ENCODE results near the gene CYP4B1. TPM values are rescaled to one million over a fixed set of nuclear protein-coding genes. Genes with fewer than 3 reads are reported as not detected.

The CYP4B1 gene
- total RNA-seq, 1 donor from 2014 or later: not detected

GRCh38 chr1:46802901-46803574, 4.2 kb downstream of the CYP4B1 start:
- DNase-seq (ENCODE audit: low spot score): no peak
- no peaks in the 10 kb centered on the region for H3K36me3 Mint-ChIP-seq (ENCODE audit: low read depth)
- intact Hi-C loops (cut with micrococcal nuclease): no loop called here
- no peak overlapping the region for H3K27ac Mint-ChIP-seq
- no peak overlapping the region for H3K4me3 Mint-ChIP-seq
- no peaks in the 10 kb centered on the region for H3K27me3 Mint-ChIP-seq (ENCODE audit: insufficient read depth)
- H3K4me1 Mint-ChIP-seq (ENCODE audit: low read depth): no peaks in the 10 kb centered on the region
- no peaks in the 10 kb centered on the region for H3K9me3 Mint-ChIP-seq

DNA sequence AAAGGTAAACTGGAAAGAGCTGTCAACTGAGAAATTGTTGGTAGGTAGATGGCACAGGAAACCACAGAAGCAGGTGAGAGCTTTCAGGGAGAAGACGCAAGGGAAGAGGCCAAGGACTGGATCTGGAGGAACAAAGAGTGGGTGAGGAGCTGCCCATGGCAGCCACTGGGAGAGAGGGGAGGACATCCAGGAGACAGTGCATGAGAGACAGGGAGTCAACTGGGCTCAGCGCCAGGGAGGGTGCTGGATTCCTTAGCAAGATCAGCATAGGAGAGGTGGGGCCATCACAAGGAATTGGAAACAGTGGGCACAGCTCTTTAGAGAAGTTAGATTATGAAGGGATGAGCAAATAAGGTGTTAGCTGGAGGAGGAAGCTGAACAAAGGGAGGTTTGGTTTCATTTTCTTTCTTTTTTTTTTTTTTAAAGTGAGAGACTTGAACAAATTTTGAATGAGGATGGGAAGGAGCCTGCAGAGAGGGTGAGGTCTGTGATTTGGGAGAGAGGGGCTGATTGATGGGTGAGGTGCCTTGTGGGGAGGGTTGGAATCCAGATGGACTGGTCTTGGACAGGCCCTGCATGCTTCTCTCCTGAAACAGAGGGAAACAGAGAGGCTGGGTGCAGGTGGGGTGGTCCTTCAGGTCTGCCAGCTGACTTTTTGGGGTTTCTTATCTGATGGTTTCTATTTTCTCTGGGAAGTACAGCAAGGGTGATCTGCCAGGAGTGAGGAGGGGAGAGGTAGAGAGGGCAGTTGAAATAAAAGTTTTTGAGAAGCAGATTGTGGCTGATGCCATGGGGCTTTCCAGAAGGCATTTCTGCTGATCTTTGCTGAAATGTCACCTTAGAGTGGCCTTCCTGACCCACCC, 5.4 kb downstream of the CYP4B1 start:
- no peak for DNase-seq (ENCODE audit: low spot score)
- intact Hi-C loops (cut with micrococcal nuclease): no loop called here
- no peaks in the 10 kb centered on the region for H3K4me1 Mint-ChIP-seq (ENCODE audit: low read depth)
- H3K36me3 Mint-ChIP-seq (ENCODE audit: low read depth): no peaks in the 10 kb centered on the region
- no peaks in the 10 kb centered on the region for H3K9me3 Mint-ChIP-seq
- H3K27me3 Mint-ChIP-seq (ENCODE audit: insufficient read depth): no peaks in the 10 kb centered on the region
- no peak overlapping the region for H3K27ac Mint-ChIP-seq
- no peak overlapping the region for H3K4me3 Mint-ChIP-seq

DNA sequence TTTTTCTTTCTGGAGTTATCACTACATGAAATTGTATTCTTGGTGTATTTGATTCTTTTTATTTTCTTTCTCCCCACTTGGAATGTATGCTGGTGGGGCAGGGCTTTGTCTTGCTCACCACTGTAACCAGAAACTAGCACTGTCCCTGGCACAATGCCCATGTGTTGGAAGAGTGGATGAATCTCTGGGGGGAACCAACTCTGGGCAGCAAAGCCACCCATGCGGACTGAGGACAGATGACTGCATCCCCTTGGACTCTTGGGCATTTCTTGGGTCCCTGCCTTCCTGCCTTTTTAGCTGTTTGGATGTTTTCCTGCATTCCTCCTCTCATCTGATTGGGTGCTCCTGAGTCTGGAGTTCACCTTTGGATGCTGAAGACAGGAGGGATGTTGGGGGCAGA, 6.1 kb downstream of the CYP4B1 start:
- Mint-ChIP-seq H3K36me3 (ENCODE audit: low read depth) (no peaks in the 10 kb centered on the region), H3K4me3 (no peak overlapping the region), H3K4me1 (ENCODE audit: low read depth) (no peaks in the 10 kb centered on the region), H3K9me3 (no peaks in the 10 kb centered on the region), H3K27ac (no peak overlapping the region), H3K27me3 (ENCODE audit: insufficient read depth) (no peaks in the 10 kb centered on the region)
- intact Hi-C loops (cut with micrococcal nuclease): no loop called here
- no peak for DNase-seq (ENCODE audit: low spot score)

DNA sequence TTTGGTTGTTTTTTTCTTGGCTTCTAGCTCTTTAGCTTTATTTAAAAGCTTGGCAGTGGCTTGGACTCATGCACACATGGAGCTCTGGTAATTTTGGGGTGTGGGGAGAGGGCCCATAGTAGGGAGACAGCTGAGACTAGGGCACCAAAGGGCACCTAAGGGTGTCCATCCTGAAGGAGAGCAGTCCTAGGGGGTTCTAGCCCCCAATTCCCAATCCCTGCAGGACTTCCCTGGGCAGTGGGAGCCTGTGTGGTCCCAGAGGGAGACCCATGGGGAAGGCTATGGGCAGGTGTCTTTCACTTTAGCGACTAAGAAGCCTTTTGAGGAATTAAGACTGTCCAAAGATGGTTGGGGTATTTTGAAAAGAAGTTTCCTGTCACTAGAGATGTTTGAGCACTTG, 6.9 kb downstream of the CYP4B1 start:
- no peak for DNase-seq (ENCODE audit: low spot score)
- H3K4me3 Mint-ChIP-seq: no peak overlapping the region
- H3K4me1 Mint-ChIP-seq (ENCODE audit: low read depth): no peaks in the 10 kb centered on the region
- intact Hi-C loops (cut with micrococcal nuclease): no loop called here
- H3K27ac Mint-ChIP-seq: no peak overlapping the region
- H3K36me3 Mint-ChIP-seq (ENCODE audit: low read depth): no peaks in the 10 kb centered on the region
- H3K27me3 Mint-ChIP-seq (ENCODE audit: insufficient read depth): no peaks in the 10 kb centered on the region
- H3K9me3 Mint-ChIP-seq: no peaks in the 10 kb centered on the region

GRCh38 chr1:46806196-46807020, 7.6 kb downstream of the CYP4B1 start:
- DNase-seq (ENCODE audit: low spot score): no peak
- no peak overlapping the region for H3K4me3 Mint-ChIP-seq
- no peak overlapping the region for H3K27ac Mint-ChIP-seq
- H3K4me1 Mint-ChIP-seq (ENCODE audit: low read depth): no peaks in the 10 kb centered on the region
- intact Hi-C loops (cut with micrococcal nuclease): no loop called here
- H3K36me3 Mint-ChIP-seq (ENCODE audit: low read depth): no peaks in the 10 kb centered on the region
- H3K27me3 Mint-ChIP-seq (ENCODE audit: insufficient read depth): no peaks in the 10 kb centered on the region
- no peaks in the 10 kb centered on the region for H3K9me3 Mint-ChIP-seq

GRCh38 chr1:46807046-46807972, 8.5 kb downstream of the CYP4B1 start:
- H3K4me1 Mint-ChIP-seq (ENCODE audit: low read depth): no peaks in the 10 kb centered on the region
- no peaks in the 10 kb centered on the region for H3K9me3 Mint-ChIP-seq
- intact Hi-C loops (cut with micrococcal nuclease): no loop called here
- no peaks in the 10 kb centered on the region for H3K27me3 Mint-ChIP-seq (ENCODE audit: insufficient read depth)
- DNase-seq (ENCODE audit: low spot score): no peak
- H3K27ac Mint-ChIP-seq: no peak overlapping the region
- no peaks in the 10 kb centered on the region for H3K36me3 Mint-ChIP-seq (ENCODE audit: low read depth)
- no peak overlapping the region for H3K4me3 Mint-ChIP-seq

DNA sequence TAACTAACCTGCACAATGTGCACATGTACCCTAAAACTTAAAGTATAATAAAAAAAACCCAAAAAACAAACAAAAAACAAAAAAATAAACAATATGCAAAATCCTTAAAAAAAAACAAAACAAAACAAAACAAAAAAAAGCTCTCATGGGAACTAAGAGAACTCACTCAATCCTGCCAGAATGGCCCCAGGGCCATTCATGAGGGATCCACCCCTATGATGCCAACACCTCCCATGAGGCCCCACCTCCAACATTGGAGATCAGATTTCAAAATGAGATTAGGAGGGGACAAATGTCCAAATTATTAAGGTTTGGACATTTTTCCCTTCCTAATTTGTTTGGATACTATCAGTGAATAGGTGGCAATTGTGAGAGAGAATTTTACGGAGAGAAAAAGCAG, 10.2 kb downstream of the CYP4B1 start:
- no peaks in the 10 kb centered on the region for H3K27me3 Mint-ChIP-seq (ENCODE audit: insufficient read depth)
- no peaks in the 10 kb centered on the region for H3K4me1 Mint-ChIP-seq (ENCODE audit: low read depth)
- H3K27ac Mint-ChIP-seq: no peak overlapping the region
- H3K9me3 Mint-ChIP-seq: no peaks in the 10 kb centered on the region
- no peak for DNase-seq (ENCODE audit: low spot score)
- no peaks in the 10 kb centered on the region for H3K36me3 Mint-ChIP-seq (ENCODE audit: low read depth)
- no peak overlapping the region for H3K4me3 Mint-ChIP-seq
- intact Hi-C loops (cut with micrococcal nuclease): no loop called here

DNA sequence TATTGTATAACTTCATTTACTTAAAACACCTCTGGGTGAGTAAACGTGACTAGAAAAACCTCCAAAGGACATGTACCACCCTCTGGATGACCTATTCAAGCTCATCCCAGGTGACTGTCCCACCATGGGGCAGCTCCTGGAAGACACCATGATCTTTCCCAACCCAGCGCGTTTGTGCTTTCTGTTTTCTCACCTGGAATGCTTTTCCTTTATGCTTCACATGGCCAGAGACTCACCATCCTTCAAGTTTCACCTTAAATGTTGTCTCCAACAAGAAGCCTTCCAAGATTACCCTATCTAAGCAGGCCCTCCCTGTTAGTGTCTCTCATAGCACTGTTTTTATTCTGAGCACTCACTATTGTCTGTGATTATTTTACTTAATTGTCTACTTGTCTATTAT, 11.1 kb downstream of the CYP4B1 start:
- no peaks in the 10 kb centered on the region for H3K9me3 Mint-ChIP-seq
- H3K27me3 Mint-ChIP-seq (ENCODE audit: insufficient read depth): no peaks in the 10 kb centered on the region
- H3K27ac Mint-ChIP-seq: no peak overlapping the region
- H3K4me3 Mint-ChIP-seq: no peak overlapping the region
- no peak for DNase-seq (ENCODE audit: low spot score)
- H3K36me3 Mint-ChIP-seq (ENCODE audit: low read depth): no peaks in the 10 kb centered on the region
- intact Hi-C loops (cut with micrococcal nuclease): no loop called here
- H3K4me1 Mint-ChIP-seq (ENCODE audit: low read depth): no peaks in the 10 kb centered on the region

- Mint-ChIP-seq H3K4me3 (no peak overlapping the region), H3K27ac (no peak overlapping the region), H3K27me3 (ENCODE audit: insufficient read depth) (no peaks in the 10 kb centered on the region), H3K4me1 (ENCODE audit: low read depth) (no peaks in the 10 kb centered on the region), H3K36me3 (ENCODE audit: low read depth) (no peaks in the 10 kb centered on the region), H3K9me3 (no peaks in the 10 kb centered on the region)
- intact Hi-C loops (cut with micrococcal nuclease): no loop called here
- DNase-seq (ENCODE audit: low spot score): no peak
These were observed 11.8 kb downstream of the CYP4B1 start for GRCh38 chr1:46810596-46810995.

- Mint-ChIP-seq H3K4me1 (ENCODE audit: low read depth) (no peaks in the 10 kb centered on the region), H3K27me3 (ENCODE audit: insufficient read depth) (no peaks in the 10 kb centered on the region), H3K27ac (no peak overlapping the region), H3K9me3 (no peaks in the 10 kb centered on the region), H3K4me3 (no peak overlapping the region), H3K36me3 (ENCODE audit: low read depth) (no peaks in the 10 kb centered on the region)
- intact Hi-C loops (cut with micrococcal nuclease): no loop called here
- no peak for DNase-seq (ENCODE audit: low spot score)
These were observed 12.2 kb downstream of the CYP4B1 start for GRCh38 chr1:46811053-46811452.

DNA sequence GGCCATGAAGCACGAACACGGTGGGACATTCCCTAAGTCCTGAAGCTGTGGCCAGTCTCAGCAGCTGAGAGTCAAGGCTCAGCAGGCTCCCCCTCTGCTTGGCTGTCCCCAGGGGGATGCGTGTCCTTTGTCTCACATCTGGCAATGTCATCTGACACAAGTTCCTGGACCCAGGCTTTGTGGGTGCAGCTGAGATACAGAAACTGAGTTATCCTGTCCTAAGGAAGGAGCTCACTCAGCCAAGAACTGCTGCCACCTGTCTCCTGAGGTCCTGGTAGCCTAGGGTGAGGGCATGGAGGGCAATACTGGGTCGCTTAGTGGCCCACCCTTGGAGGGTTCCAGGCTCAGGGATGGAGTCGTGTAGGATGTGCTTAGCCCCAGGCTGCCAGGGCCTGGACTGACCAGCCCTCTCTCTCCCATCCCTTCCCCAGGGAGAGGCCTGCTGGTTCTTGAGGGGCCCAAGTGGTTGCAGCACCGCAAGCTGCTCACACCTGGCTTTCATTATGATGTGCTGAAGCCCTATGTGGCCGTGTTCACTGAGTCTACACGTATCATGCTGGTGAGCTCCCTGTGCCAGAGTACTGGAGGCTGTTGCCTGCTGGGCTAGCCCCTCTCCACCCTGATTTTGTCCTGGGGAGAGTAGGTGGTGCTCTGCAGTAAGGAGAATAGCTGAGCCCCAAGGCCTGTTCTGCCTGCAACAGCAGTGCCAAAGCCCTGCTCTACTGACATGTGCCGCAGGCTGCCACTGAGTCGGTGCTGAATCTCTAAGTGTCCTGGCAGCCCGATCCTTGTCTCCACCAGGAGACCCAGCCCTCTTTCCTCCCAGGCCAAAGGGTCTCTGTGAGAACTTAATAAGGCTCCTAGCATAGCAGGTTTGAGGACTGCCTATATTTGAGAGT, 13.5 kb downstream of the CYP4B1 start:
- H3K27ac Mint-ChIP-seq: no peak overlapping the region
- H3K9me3 Mint-ChIP-seq: no peaks in the 10 kb centered on the region
- no peaks in the 10 kb centered on the region for H3K36me3 Mint-ChIP-seq (ENCODE audit: low read depth)
- H3K27me3 Mint-ChIP-seq (ENCODE audit: insufficient read depth): no peaks in the 10 kb centered on the region
- no peak for DNase-seq (ENCODE audit: low spot score)
- H3K4me3 Mint-ChIP-seq: no peak overlapping the region
- intact Hi-C loops (cut with micrococcal nuclease): no loop called here
- no peaks in the 10 kb centered on the region for H3K4me1 Mint-ChIP-seq (ENCODE audit: low read depth)

Measured in activated T-helper 1 cell treated with anti-CD3 and anti-CD28 coated beads, Interleukin-12 subunit alpha, Interleukin-12 subunit beta, Interleukin-2, Interleukin-4 antibody, amounts not matched to agents 30 ng/mL and 10 ng/mL and 1 ng/mL, durations not matched to agents 14 hours and 24 hours and 36 hours (primary cell).